Adrenal gland (tissue), 12 donors: Measurements from ENCODE around the gene PRKCZ. TPM values are rescaled to one million over a fixed set of nuclear protein-coding genes. Genes with fewer than 3 reads are reported as not detected.
"Not testable (repeated sequence)": the region's sequence is repeated elsewhere in the genome, so short reads cannot be mapped to it uniquely, and the experiment has no call there.

Source experiments
- DNase-seq, 7 donors: peaks; one replicate each; pipeline ENCODE4 v3.0.0-alpha.2; 2019 to 2020
- H3K27ac ChIP-seq, 5 donors: fragments of 200-600 bp; sonication (generic) in 4 of 5; 1 replicate in 3 of 5; 2 replicates in 2 of 5; pipeline versions ENCODE4 v1.5.1 to v1.8.0; 2016 to 2020; ENCODE audit warnings: mild to moderate bottlenecking in 1 of 5
- H3K27me3 ChIP-seq: fragments of 200-600 bp; 2 replicates; pipeline ENCODE4 v1.8.0; 2021
- H3K36me3 ChIP-seq, 2 donors: fragments of 200-600 bp; replicated peaks in 1 of 2; 1 replicate in 1 of 2; 2 replicates in 1 of 2; pipeline versions ENCODE4 v1.5.1 to v1.8.0; 2018 to 2022
- H3K4me1 ChIP-seq, 2 donors: fragments of 200-600 bp; replicated peaks in 1 of 2; 1 replicate in 1 of 2; 2 replicates in 1 of 2; pipeline versions ENCODE4 v1.5.1 to v1.8.0; 2018 to 2021
- H3K4me3 ChIP-seq, 4 donors: fragments of 200-600 bp; sonication (generic) in 3 of 4; one replicate each; pipeline ENCODE4 v1.5.1; 2016 to 2018
- H3K9me3 ChIP-seq, 3 donors: fragments of 200-600 bp; sonication (generic) in 1 of 3; replicated peaks in 1 of 3; 1 replicate in 2 of 3; 2 replicates in 1 of 3; pipeline versions ENCODE4 v1.5.1 to v1.8.0; 2016 to 2021
- POLR2A ChIP-seq, 2 donors: fragments of 450-650 bp; IDR thresholded peaks; one replicate each; pipeline ENCODE4 v1.6.1; 2017; ENCODE audit warnings: antibody characterized with exemption in 2 of 2, mild to moderate bottlenecking in 2 of 2, moderate library complexity in 1 of 2
- WGBS, 4 donors: extraction: QIAGEN DNeasy Blood & Tissue Kit in 2 of 4; methylation state at CpG; one replicate each; pipeline versions ENCODE4 v1.1.5 to v1.1.7; 2013 to 2017; 5-methylcytosine and 5-hydroxymethylcytosine counted together
- intact Hi-C, 2 donors: fragments of 100-400 bp; cut with DNase I; formaldehyde crosslinking; loops; one replicate each; pipeline versions ENCODE4 v1.14.1 to v1.15.0; 2022 to 2023
- polyA plus RNA-seq, 3 donors: library from polyadenylated mRNA; stranded (reverse); fragments of 200-250 nt in 2 of 3; fragments of 350-450 nt in 1 of 3; fragmentation: Illumina TruSeq in 1 of 3; extraction: RNeasy Lipid Tissue Mini Kit (QIAGEN cat#74804) in 1 of 3; gene quantifications; one replicate each; pipeline ENCODE4 v1.2.3, GENCODE V29; 2013 to 2014
- total RNA-seq, 9 donors: library from RNA; depleted of rRNA in 4 of 9; stranded (reverse); fragments of >200 nt in 4 of 9; fragments of 120-200 nt in 1 of 9; fragmentation: NEBNext Ultra II Directional in 1 of 9; extraction: Animal tissue kit (Norgen Biotek cat#: 25700) in 1 of 9; gene quantifications; one replicate each; pipeline versions ENCODE4 v1.1.0 to v1.2.4, GENCODE V29; 2013 to 2023
- TF ChIP-seq, protein P1 (sequence below), 6 experiments: fragments of 450-650 bp in 4 of 6; fragments of 200-600 bp in 2 of 6; sonication (generic) in 1 of 6; IDR thresholded peaks; 1 replicate in 5 of 6; 2 replicates in 1 of 6; pipeline versions ENCODE4 v1.5.1 to v1.8.0; 2016 to 2021; ENCODE audit warnings: antibody characterized with exemption in 6 of 6, mild to moderate bottlenecking in 2 of 6, moderate library complexity in 1 of 6
- donor health status: healthy with polysubstance abuse.
- donor health status: Bipolar disorder and iron deficiency.
- donor health status: DM: yes; HTN: yes; CAD: no.
- donor health status: DM: no; HTN: no; CAD: no.
- donor health status: DM: no; HTN: no; CAD: no.
- donor health status: DM: yes; HTN: yes; CAD: no.

Gene PRKCZ
- total and polyA plus RNA-seq, 12 donors, result 8.2 to 50.5 (median 25.4) TPM

DNA sequence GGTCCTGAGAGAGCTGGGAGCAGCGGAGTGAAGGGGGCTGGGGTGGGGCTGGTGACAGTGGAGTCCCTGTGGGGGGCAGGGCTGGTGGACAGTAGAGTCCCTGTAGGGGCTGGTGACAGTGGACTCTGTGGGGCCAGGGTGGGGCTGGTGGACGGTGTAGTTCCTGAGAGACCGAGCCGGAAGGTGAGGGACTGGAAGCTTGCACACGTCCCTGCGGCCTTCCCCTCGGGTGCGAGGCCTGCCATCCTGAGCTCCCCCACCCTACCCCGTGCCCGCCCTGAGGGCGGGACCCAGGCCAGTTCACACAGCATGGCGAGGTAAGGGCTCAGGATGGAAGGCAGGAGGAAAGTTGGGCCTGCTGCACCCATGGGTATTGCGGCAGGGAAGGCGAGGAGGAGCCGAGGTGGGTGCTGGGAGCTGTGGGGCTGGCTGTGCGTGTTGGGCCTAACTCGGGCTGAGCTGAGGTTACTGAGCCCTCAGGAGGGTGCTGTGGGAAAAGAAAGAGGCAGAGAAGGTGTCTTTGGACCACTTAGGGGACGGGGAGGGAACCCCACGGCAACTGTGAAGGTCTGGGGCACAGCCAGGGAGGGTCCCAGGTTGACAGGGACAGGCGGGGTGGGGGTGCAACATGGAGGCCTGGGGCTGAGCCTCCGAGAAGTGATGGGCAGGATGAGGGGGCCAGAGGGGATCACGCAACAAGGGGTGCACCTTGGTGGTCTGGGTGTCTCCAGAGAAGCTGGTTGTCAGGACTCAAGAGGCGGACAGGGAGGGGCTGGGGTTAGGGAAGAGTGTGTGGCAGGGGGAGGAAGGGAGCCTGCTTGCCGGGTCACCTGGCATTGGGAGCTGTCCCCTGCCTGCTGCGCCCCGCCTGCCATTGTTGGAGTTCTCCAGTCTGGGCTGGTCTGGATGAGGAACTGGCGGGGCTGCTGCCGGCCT lies 60.8 kb downstream of the PRKCZ start:
- 89 to 96% (median 95%) methylated on average over 19 to 28 of the region's 28 CpGs for WGBS, 4 donors
- H3K9me3 ChIP-seq, result no peaks in the 10 kb centered on the region
- intact Hi-C loops, result no loop called here
- H3K27ac ChIP-seq, result no peak overlapping the region
- H3K4me3 ChIP-seq, result no peak overlapping the region
- no peaks in the 10 kb centered on the region for H3K27me3 ChIP-seq
- no peak for DNase-seq
- H3K4me1 ChIP-seq, result no peaks in the 10 kb centered on the region
- TF ChIP-seq, protein P1, sequence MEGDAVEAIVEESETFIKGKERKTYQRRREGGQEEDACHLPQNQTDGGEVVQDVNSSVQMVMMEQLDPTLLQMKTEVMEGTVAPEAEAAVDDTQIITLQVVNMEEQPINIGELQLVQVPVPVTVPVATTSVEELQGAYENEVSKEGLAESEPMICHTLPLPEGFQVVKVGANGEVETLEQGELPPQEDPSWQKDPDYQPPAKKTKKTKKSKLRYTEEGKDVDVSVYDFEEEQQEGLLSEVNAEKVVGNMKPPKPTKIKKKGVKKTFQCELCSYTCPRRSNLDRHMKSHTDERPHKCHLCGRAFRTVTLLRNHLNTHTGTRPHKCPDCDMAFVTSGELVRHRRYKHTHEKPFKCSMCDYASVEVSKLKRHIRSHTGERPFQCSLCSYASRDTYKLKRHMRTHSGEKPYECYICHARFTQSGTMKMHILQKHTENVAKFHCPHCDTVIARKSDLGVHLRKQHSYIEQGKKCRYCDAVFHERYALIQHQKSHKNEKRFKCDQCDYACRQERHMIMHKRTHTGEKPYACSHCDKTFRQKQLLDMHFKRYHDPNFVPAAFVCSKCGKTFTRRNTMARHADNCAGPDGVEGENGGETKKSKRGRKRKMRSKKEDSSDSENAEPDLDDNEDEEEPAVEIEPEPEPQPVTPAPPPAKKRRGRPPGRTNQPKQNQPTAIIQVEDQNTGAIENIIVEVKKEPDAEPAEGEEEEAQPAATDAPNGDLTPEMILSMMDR (IDR thresholded peaks at IDR 0.05), result no peak
- no peak for TF ChIP-seq POLR2A (IDR thresholded peaks at IDR 0.05)
- no peaks in the 10 kb centered on the region for H3K36me3 ChIP-seq

DNA sequence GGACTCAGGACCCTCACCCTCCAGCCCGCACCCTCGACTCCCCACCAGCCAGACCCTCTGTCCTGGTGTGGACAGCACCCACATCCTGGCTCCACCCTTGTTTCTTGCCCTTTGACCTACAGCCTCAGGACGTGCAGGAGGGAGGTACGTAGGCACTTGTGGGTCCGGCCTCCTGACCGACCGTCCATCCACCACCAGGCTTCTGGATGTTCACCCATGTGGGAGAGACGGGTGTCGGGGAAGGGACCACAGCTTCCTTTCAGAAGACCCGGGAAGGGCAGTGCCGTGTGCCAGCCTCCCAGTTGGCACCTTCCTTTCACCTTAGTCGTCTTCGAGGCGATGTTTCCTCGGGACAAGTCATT lies 61.4 kb downstream of the PRKCZ start:
- intact Hi-C loops, result no loop called here
- DNase-seq, result no peak
- no peaks in the 10 kb centered on the region for H3K27me3 ChIP-seq

DNA sequence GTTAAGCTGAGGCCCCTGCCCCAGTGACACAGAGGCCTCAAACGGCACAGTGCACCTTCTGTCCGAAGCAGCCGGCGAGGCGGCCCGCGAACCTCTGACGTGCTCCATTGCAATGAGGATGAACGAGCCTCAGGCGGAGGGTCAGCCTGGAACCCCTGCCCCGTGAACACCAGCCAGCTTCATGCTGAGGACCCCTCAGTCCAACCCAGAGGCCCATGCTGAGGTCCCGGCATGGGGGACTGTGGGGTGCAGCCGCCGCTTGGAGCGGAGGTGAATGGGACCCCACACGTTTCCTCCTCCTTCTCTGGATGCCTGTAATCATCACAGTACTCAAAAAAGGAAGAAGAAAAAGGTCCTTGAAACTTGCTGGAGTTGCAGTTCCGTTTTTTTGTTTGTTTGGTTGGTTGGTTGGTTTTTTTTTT lies 62.1 kb downstream of the PRKCZ start:
- WGBS, 4 donors, result 74 to 84% (median 79%) methylated on average over 16 to 17 of the region's 17 CpGs
- no peak for TF ChIP-seq POLR2A (IDR thresholded peaks at IDR 0.05)
- TF ChIP-seq, protein P1 (IDR thresholded peaks at IDR 0.05), result no peak
- Histone ChIP-seq H3K9me3 (no peaks in the 10 kb centered on the region), H3K27me3 (no peaks in the 10 kb centered on the region), H3K4me3 (no peak overlapping the region), H3K36me3 (no peaks in the 10 kb centered on the region), H3K4me1 (no peaks in the 10 kb centered on the region), H3K27ac (no peak overlapping the region)
- DNase-seq, result no peak
- intact Hi-C loops, result no loop called here

More for the DNA sequence above, 61.4 kb downstream of the PRKCZ start:
- H3K9me3 ChIP-seq, result no peaks in the 10 kb centered on the region
- H3K36me3 ChIP-seq, result no peaks in the 10 kb centered on the region
- 88 to 94% (median 93%) methylated on average over 11 to 15 of the region's 15 CpGs for WGBS, 4 donors
- no peak overlapping the region for H3K4me3 ChIP-seq
- TF ChIP-seq, protein P1 (IDR thresholded peaks at IDR 0.05), result no peak
- TF ChIP-seq POLR2A (IDR thresholded peaks at IDR 0.05), result no peak
- H3K4me1 ChIP-seq, result no peaks in the 10 kb centered on the region
- no peak overlapping the region for H3K27ac ChIP-seq

- intact Hi-C loops, result no loop called here
- no peak overlapping the region for H3K27ac ChIP-seq
Measured at GRCh38 chr1:2113620-2114135, 63.5 kb downstream of the PRKCZ start.

DNA sequence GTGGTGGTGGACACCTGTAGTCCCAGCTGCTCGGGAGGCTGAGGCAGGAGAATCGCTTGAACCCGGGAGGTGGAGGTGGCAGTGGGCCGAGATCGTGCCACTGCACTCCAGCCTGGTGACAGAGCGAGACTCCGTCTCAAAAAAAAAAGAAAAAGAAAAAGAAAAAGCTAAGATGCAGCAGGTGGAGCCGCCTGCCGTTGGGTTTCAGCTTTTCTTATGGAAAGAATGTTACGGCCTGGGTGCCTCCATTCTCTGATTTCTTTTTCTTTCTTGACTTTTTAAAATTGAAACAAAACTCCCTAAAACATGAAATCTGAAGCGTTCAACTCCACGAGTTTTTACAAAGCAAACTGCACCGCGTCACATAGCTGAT lies 64.4 kb downstream of the PRKCZ start:
- DNase-seq, H3K4me3 ChIP-seq, H3K27me3 ChIP-seq, H3K36me3 ChIP-seq, H3K4me1 ChIP-seq, intact Hi-C loops, H3K27ac ChIP-seq, H3K9me3 ChIP-seq: not testable (repeated sequence)
- 91 to 94% (median 93%) methylated on average over 14 of the region's 14 CpGs for WGBS, 4 donors

More at GRCh38 chr1:2113620-2114135, 63.5 kb downstream of the PRKCZ start:
- H3K27me3 ChIP-seq, result no peaks in the 10 kb centered on the region
- H3K36me3 ChIP-seq, result no peaks in the 10 kb centered on the region
- H3K4me3 ChIP-seq, result no peak overlapping the region
- no peaks in the 10 kb centered on the region for H3K9me3 ChIP-seq
- WGBS, 4 donors, result 93 to 98% (median 96%) methylated on average over 15 of the region's 15 CpGs
- H3K4me1 ChIP-seq, result no peaks in the 10 kb centered on the region
- TF ChIP-seq POLR2A (IDR thresholded peaks at IDR 0.05), result no peak
- TF ChIP-seq, protein P1 (IDR thresholded peaks at IDR 0.05), result no peak
- DNase-seq, result no peak
